GM12878 (cell line): Measurements from ENCODE around the gene TBL1XR1.

Source experiments
- ATF7 ChIP-seq: fragments of 450-650 bp; IDR thresholded peaks from 2 replicates; pipeline ENCODE4 v1.6.1; 2016; ENCODE audit warnings: low read depth, mild to moderate bottlenecking
- CTCF ChIP-seq, 3 experiments: IDR thresholded peaks in 2 of 3; conservative IDR thresholded peaks in 1 of 3; 2 replicates each; pipeline ENCODE4 v1.5.1; 2011; ENCODE audit warnings: low read depth in 3 of 3, low read length in 3 of 3, mild to moderate bottlenecking in 3 of 3, control low read depth in 2 of 3, moderate library complexity in 2 of 3, inconsistent platforms in 1 of 3, mixed read lengths in 1 of 3; ENCODE audit not compliant: control insufficient read depth in 2 of 3, insufficient read depth in 1 of 3; ENCODE audit errors: extremely low read depth in 1 of 3
- EZH2 ChIP-seq: IDR thresholded peaks from 2 replicates; pipeline ENCODE4 v1.6.1; 2012; ENCODE audit warnings: low read depth, mild to moderate bottlenecking, control low read depth, inconsistent platforms, low read length, borderline replicate concordance; ENCODE audit not compliant: control insufficient read depth
- FOXM1 ChIP-seq: IDR thresholded peaks from 2 replicates; pipeline ENCODE4 v1.6.1; 2012; ENCODE audit warnings: low read depth, mild to moderate bottlenecking, inconsistent platforms, low read length, moderate library complexity
- GABPA ChIP-seq: IDR thresholded peaks from 2 replicates; pipeline ENCODE4 v1.6.1; 2014; ENCODE audit warnings: antibody characterized with exemption, low read depth, mild to moderate bottlenecking, inconsistent platforms
- GATAD2B ChIP-seq: fragments of 450-650 bp; conservative IDR thresholded peaks from 2 replicates; pipeline ENCODE4 v1.6.1; 2017; ENCODE audit warnings: low read depth, mild to moderate bottlenecking, moderate library complexity
- MYC ChIP-seq: IDR thresholded peaks from 2 replicates; pipeline ENCODE4 v1.6.1; 2011; ENCODE audit warnings: mild to moderate bottlenecking, low read length, moderate library complexity, inconsistent platforms; ENCODE audit not compliant: insufficient read depth, insufficient replicate concordance, insufficient read length, severe bottlenecking
- POLR2A ChIP-seq: IDR thresholded peaks from 2 replicates; pipeline ENCODE4 v1.6.1; 2011; ENCODE audit warnings: low read depth, mild to moderate bottlenecking, low read length
- POLR2AphosphoS5 ChIP-seq: IDR thresholded peaks from 2 replicates; pipeline ENCODE4 v1.6.1; 2011; ENCODE audit warnings: mild to moderate bottlenecking, low read length, inconsistent platforms
- SMARCA5 ChIP-seq: fragments of 450-650 bp; IDR thresholded peaks from 2 replicates; pipeline ENCODE4 v1.6.1; 2017; ENCODE audit warnings: mild to moderate bottlenecking
- USF2 ChIP-seq: IDR thresholded peaks from 2 replicates; pipeline ENCODE4 v1.6.1; 2011; ENCODE audit warnings: low read depth, low read length, improper control_type of control experiment, borderline replicate concordance
- ZNF207 ChIP-seq: fragments of 450-650 bp; IDR thresholded peaks from 2 replicates; pipeline ENCODE4 v1.6.1; 2014; ENCODE audit warnings: antibody characterized with exemption, mild to moderate bottlenecking, borderline replicate concordance

GRCh38 chr3:177190756-177191681 lies 6.3 kb downstream of the TBL1XR1 start:
- TF ChIP-seq EZH2 (no peak), GABPA (no peak), USF2 (no peak), MYC (no peak), SMARCA5 (no peak), POLR2A (no peak), CTCF (IDR thresholded peaks at IDR 0.05 in 2 of 3, conservative IDR thresholded peaks at IDR 0.05 in 1 of 3; ENCODE audit: control insufficient read depth in 2 of 3, extremely low read depth in 1 of 3, insufficient read depth in 1 of 3, low read depth in 3 of 3, low read length in 3 of 3) (no peak), ZNF207 (no peak), GATAD2B (no peak), ATF7 (no peak), POLR2AphosphoS5 (no peak), FOXM1 (no peak)
